K562 (cell line): ENCODE results near the gene ACYP2. TPM values are rescaled to one million over a fixed set of nuclear protein-coding genes. Genes with fewer than 3 reads are reported as not detected.

Experiments used
- ATAC-seq: fragments of 200-7000 bp; cut with Tn5 transposase; 3 replicates; pipeline ENCODE4 v1.9.1; 2020; ENCODE audit warnings: moderate library complexity
- BruUV-seq: library from RNA; stranded (reverse); fragments of 400-500 nt; replicated peaks from 2 replicates; lab custom pipeline; 2021; lab: Mats Ljungman, UMichigan
- CTCF ChIA-PET: fragments of 300-600 bp; formaldehyde crosslinking; extraction: SDS; loops from one replicate; lab custom pipeline; 2021; ENCODE audit warnings: low intra/inter-chr PET ratio; lab: Yijun Ruan, JAX
- POLR2A ChIA-PET: fragments of 300-600, 350-650 bp; sonication (Branson Sonifier 250); formaldehyde crosslinking; extraction: SDS; loops from one replicate; lab custom pipeline; 2021; ENCODE audit warnings: antibody characterized with exemption, inconsistent platforms; lab: Yijun Ruan, JAX
- DNase-seq, 4 experiments: peaks; one replicate each; pipeline versions ENCODE4 v3.0.0 to v3.0.0-alpha.2; 2011 to 2018; ENCODE audit warnings: low spot score in 3 of 4, mixed read lengths in 3 of 4; ENCODE audit errors: extremely low read depth in 1 of 4
- FAIRE-seq: peaks from 2 replicates; lab custom pipeline; 2011; peaks lifted over from hg19 to GRCh38; lab: Jason Lieb, UNC
- H2AFZ ChIP-seq: 2 replicates; pipeline ENCODE4 v1.6.0; 2011; ENCODE audit warnings: low read depth, low read length, control low read depth, inconsistent platforms
- H3K27ac ChIP-seq: fragments of 200-600 bp; 3 replicates; pipeline ENCODE4 v1.8.0; 2011; ENCODE audit warnings: low read depth, mild to moderate bottlenecking, control low read depth, inconsistent platforms, low read length, moderate library complexity, mixed read lengths; ENCODE audit errors: extremely low read depth
- H3K27me3 ChIP-seq, 2 experiments: fragments of 300-600 bp in 1 of 2; 2 replicates in 1 of 2; 3 replicates in 1 of 2; pipeline versions ENCODE4 v1.6.0 to v1.8.0; 2011; ENCODE audit warnings: inconsistent platforms in 2 of 2, low read length in 2 of 2, mild to moderate bottlenecking in 1 of 2, mixed read lengths in 1 of 2, moderate library complexity in 1 of 2; ENCODE audit not compliant: control insufficient read depth in 2 of 2, insufficient read depth in 2 of 2
- H3K36me3 ChIP-seq: fragments of 300-600 bp; 3 replicates; pipeline ENCODE4 v1.8.0; 2011; ENCODE audit warnings: mild to moderate bottlenecking, low read length, inconsistent platforms; ENCODE audit not compliant: control insufficient read depth, insufficient read depth
- H3K4me1 ChIP-seq, 2 experiments: fragments of 200-600 bp in 1 of 2; replicated peaks in 1 of 2; 2 replicates in 1 of 2; 3 replicates in 1 of 2; pipeline versions ENCODE4 v1.5.1 to v1.8.0; 2011; ENCODE audit warnings: inconsistent platforms in 2 of 2, low read length in 2 of 2, mild to moderate bottlenecking in 1 of 2, mixed read lengths in 1 of 2, moderate library complexity in 1 of 2; ENCODE audit not compliant: control insufficient read depth in 2 of 2, insufficient read depth in 2 of 2
- H3K4me2 ChIP-seq: 2 replicates; pipeline ENCODE4 v1.6.1; 2011; ENCODE audit warnings: low read length, control low read depth, inconsistent platforms, mixed read lengths; ENCODE audit not compliant: insufficient read depth
- H3K4me3 ChIP-seq: fragments of 200-600 bp; sonication (generic), shearing (Covaris generic); 2 replicates; pipeline ENCODE4 v1.5.1; 2016; ENCODE audit warnings: control low read depth, inconsistent platforms
- H3K79me2 ChIP-seq: fragments of 200-600 bp; 3 replicates; pipeline ENCODE4 v1.8.0; 2011; ENCODE audit warnings: low read length, inconsistent platforms; ENCODE audit not compliant: control insufficient read depth, insufficient read depth
- H3K9ac ChIP-seq, 2 experiments: 2 replicates each; pipeline versions ENCODE4 v1.6.0 to v1.6.1; 2011; ENCODE audit warnings: low read depth in 2 of 2, low read length in 2 of 2, control low read depth in 1 of 2, inconsistent platforms in 1 of 2, mild to moderate bottlenecking in 1 of 2, mixed read lengths in 1 of 2; ENCODE audit not compliant: insufficient read depth in 1 of 2
- H3K9me1 ChIP-seq: one replicate; pipeline ENCODE4 v1.6.0; 2011; ENCODE audit warnings: inconsistent platforms, mild to moderate bottlenecking, low read length, moderate library complexity; ENCODE audit not compliant: control insufficient read depth, insufficient read depth
- H3K9me3 ChIP-seq: replicated peaks from 2 replicates; pipeline ENCODE4 v1.5.1; 2011; ENCODE audit warnings: low read depth, low read length, inconsistent platforms; ENCODE audit not compliant: control insufficient read depth, insufficient read depth
- H4K20me1 ChIP-seq: replicated peaks from 2 replicates; pipeline ENCODE4 v1.6.1; 2011; ENCODE audit warnings: low read length, inconsistent platforms, mixed read lengths; ENCODE audit not compliant: control insufficient read depth, insufficient read depth
- ETV1 ChIP-seq: fragments of 450-650 bp; conservative IDR thresholded peaks from 2 replicates; pipeline ENCODE4 v1.6.1; 2016; ENCODE audit warnings: missing genetic modification characterization, control low read depth, low read depth, missing compliant biosample characterization
- MEF2A ChIP-seq: IDR thresholded peaks from 2 replicates; pipeline ENCODE4 v1.6.1; 2011; ENCODE audit warnings: low read depth, mild to moderate bottlenecking, low read length, moderate library complexity; ENCODE audit not compliant: control insufficient read depth
- RBM34 ChIP-seq: fragments of 200-400 bp; formaldehyde crosslinking; IDR thresholded peaks from 2 replicates; pipeline ENCODE4 v1.6.1; 2018; ENCODE audit warnings: low read length, borderline replicate concordance; ENCODE audit not compliant: insufficient read depth
- ZNF165 ChIP-seq: fragments of 250-450 bp; sonication (Bioruptor Pico); IDR thresholded peaks from 2 replicates; pipeline ENCODE4 v1.4.0; 2020; ENCODE audit warnings: borderline replicate concordance
- WGBS: fragments of 100-300 bp; shearing (Covaris generic); methylation state at CpG from one replicate; pipeline ENCODE4 v1.1.6; 2016; ENCODE audit warnings: low coverage, mixed read lengths; ENCODE audit not compliant: insufficient coverage; ENCODE audit errors: missing lambda C conversion rate; 5-methylcytosine and 5-hydroxymethylcytosine counted together
- in situ Hi-C: fragments of 300-500 bp; cut with MboI; formaldehyde crosslinking; loops from 4 replicates; pipeline ENCODE4 v1.15.0; 2018; ENCODE audit warnings: inconsistent platforms, mixed read lengths
- intact Hi-C: fragments of 100-400 bp; cut with micrococcal nuclease; formaldehyde crosslinking; loops from 2 replicates; pipeline ENCODE4 v1.14.2; 2022
- polyA plus RNA-seq, 8 experiments: library from polyadenylated mRNA; depleted of rRNA in 4 of 8; stranded (reverse) in 5 of 8; unstranded in 3 of 8; fragments of >200 nt; fragmentation: Nextera tagmentation in 2 of 8; fragmentation: Illumina TruSeq in 1 of 8; extraction: Ambion mirVana in 2 of 8; extraction: Trizol in 1 of 8; gene quantifications; 2 replicates each; pipeline versions ENCODE4 v1.2.1 to v1.2.3, GENCODE V29; 2011 to 2014; ENCODE audit warnings: inconsistent platforms in 1 of 8, missing spikeins in 1 of 8
- total RNA-seq, 7 experiments: library from RNA; depleted of rRNA in 6 of 7; stranded (reverse); fragments of >200 nt in 6 of 7; fragmentation: Illumina TruSeq in 2 of 7; extraction: Trizol in 2 of 7; gene quantifications; 2 replicates each; pipeline versions ENCODE4 v1.2.1 to v1.2.3, GENCODE V29; 2011 to 2021; ENCODE audit warnings: low replicate concordance in 1 of 7
- TF ChIP-seq, protein P1 (sequence below): fragments of 250-450 bp; sonication (Bioruptor Pico); IDR thresholded peaks from 2 replicates; pipeline ENCODE4 v1.9.0; 2021; ENCODE audit warnings: mild to moderate bottlenecking, inconsistent platforms

ACYP2 gene
- total and polyA plus RNA-seq, 9 of the 15 experiments (the other 6 are each of a cell fraction or from before 2014, with no cell fraction given) = 1.0 to 4.1 (median 2.0) TPM

GRCh38 chr2:54148391-54148790 is 33.0 kb downstream of the ACYP2 start:
- no peak overlapping the region for H2AFZ ChIP-seq
- H3K9ac ChIP-seq = no peak overlapping the region
- WGBS = 9% methylated on average over 2 of the region's 2 CpGs
- in situ Hi-C loops (no loop called here), intact Hi-C loops (no loop called here)
- no peak for ATAC-seq
- no peaks in the 10 kb centered on the region for H3K79me2 ChIP-seq
- H3K4me2 ChIP-seq = no peak overlapping the region
- no peak for DNase-seq
- H3K27ac ChIP-seq = no peak overlapping the region
- BruUV-seq = no TSS peak
- no peak for FAIRE-seq
- no peak overlapping the region for H3K4me3 ChIP-seq
- H3K27me3 ChIP-seq = no peaks in the 10 kb centered on the region
- TF ChIP-seq RBM34 (no peak), MEF2A (no peak), ETV1 (tag) (no peak), ZNF165 (CRISPR knock-in tag) (no peak)
- TF ChIP-seq, protein P1, sequence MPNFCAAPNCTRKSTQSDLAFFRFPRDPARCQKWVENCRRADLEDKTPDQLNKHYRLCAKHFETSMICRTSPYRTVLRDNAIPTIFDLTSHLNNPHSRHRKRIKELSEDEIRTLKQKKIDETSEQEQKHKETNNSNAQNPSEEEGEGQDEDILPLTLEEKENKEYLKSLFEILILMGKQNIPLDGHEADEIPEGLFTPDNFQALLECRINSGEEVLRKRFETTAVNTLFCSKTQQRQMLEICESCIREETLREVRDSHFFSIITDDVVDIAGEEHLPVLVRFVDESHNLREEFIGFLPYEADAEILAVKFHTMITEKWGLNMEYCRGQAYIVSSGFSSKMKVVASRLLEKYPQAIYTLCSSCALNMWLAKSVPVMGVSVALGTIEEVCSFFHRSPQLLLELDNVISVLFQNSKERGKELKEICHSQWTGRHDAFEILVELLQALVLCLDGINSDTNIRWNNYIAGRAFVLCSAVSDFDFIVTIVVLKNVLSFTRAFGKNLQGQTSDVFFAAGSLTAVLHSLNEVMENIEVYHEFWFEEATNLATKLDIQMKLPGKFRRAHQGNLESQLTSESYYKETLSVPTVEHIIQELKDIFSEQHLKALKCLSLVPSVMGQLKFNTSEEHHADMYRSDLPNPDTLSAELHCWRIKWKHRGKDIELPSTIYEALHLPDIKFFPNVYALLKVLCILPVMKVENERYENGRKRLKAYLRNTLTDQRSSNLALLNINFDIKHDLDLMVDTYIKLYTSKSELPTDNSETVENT = no peak
- H3K9me3 ChIP-seq = no peaks in the 10 kb centered on the region
- POLR2A ChIA-PET = interaction anchor here (0.8 kb wide), 1 partner anchor 12 kb away, joined by 4 read pairs; no protein-coding TSS in a partner anchor
- no peaks in the 10 kb centered on the region for H4K20me1 ChIP-seq
- CTCF ChIA-PET = no interaction called here
- no peaks in the 10 kb centered on the region for H3K4me1 ChIP-seq
- no peaks in the 10 kb centered on the region for H3K36me3 ChIP-seq
- H3K9me1 ChIP-seq = no peaks in the 10 kb centered on the region
